CD4-positive, alpha-beta T cell treated with Interleukin-15 for 4 hours (primary cell): ENCODE data around the gene TMBIM4.
"Not testable (repeated sequence)": the region's sequence is repeated elsewhere in the genome, so short reads cannot be mapped to it uniquely, and the experiment has no call there.

Source experiments
- DNase-seq: peaks from one replicate; pipeline ENCODE4 v3.0.0-alpha.2; 2020; ENCODE audit warnings: low spot score

The TMBIM4 gene, protein sequence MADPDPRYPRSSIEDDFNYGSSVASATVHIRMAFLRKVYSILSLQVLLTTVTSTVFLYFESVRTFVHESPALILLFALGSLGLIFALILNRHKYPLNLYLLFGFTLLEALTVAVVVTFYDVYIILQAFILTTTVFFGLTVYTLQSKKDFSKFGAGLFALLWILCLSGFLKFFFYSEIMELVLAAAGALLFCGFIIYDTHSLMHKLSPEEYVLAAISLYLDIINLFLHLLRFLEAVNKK

DNA sequence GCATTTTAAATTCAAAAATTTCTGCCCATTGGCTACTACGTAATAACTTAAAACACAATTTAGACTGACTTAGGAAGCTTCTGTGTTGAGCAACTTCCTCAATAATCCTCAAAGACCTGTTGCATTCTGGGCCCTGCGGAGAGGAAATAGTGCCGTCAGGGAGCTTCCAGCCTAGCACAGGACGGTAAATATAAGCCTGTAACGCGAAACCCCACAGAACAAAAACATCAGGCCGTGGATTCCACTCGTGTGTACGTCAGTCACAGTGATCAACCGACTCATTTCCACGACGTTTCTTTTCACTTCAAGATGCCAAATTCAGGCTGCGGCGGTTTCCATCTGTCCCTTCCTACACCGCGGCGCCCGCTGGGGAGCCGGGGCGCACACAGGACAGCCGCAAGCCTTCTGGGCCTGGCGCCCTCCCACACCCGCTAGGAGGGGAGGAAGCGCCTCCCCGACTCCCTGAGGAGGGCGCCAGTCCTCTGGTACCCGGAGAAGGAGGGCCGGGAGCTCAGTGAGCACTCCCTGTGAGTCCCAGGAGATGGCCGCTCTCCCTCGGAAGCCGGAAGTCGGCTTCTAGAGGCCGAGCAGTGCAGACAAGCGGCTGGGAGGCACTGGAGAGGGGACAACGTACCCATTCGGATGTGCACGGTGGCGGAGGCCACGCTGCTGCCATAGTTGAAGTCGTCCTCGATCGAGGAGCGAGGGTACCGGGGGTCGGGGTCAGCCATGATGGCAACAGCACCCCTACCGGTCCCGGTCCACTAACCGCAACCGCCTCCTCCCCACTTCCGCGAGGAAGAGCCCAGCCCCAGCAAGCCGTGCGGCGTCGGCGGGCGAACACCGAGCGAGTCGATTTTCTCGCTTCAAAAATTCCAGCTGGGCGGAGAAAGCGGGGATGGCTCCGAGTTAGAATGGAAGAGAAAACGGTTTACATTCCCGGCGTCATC is at the start of gene TMBIM4:
Gene TMBIM4, minus strand, starts transcription at position 776 of the 950 bp plus-strand sequence. Its CDS starts 45 bp downstream, at position 731.
- peak; percentile 80 for DNase-seq

GRCh38 chr12:66217342-66217917 is 47.6 kb upstream of the TMBIM4 start:
- DNase-seq: no peak

DNA sequence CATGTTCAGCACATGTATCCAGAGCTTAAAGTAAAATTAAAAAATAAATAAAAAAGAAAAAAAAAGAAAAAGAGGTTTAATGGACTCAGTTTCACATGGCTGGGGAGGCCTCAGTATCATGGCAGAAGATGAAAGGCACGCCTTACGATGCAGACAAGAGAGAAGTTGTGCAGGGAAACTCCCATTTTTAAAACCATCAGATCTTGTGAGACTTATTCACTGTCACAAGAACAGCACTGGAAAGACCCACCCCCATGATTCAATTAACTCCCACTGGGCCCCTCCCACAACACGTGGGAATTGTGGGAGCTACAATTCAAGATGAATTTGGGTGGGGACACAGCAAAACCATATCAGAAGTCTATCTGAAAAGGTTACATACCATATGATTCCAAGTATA is 43.2 kb upstream of the TMBIM4 start:
- DNase-seq: not testable (repeated sequence)

- not testable (repeated sequence) for DNase-seq
Observed at GRCh38 chr12:66211573-66211972, 41.8 kb upstream of the TMBIM4 start.

- no peak for DNase-seq
Observed at GRCh38 chr12:66210840-66211239, 41.0 kb upstream of the TMBIM4 start.

- DNase-seq: no peak
Observed at GRCh38 chr12:66206141-66206540, 36.3 kb upstream of the TMBIM4 start.

GRCh38 chr12:66203820-66204219 is 34.0 kb upstream of the TMBIM4 start:
- DNase-seq: peak; percentile 12

DNA sequence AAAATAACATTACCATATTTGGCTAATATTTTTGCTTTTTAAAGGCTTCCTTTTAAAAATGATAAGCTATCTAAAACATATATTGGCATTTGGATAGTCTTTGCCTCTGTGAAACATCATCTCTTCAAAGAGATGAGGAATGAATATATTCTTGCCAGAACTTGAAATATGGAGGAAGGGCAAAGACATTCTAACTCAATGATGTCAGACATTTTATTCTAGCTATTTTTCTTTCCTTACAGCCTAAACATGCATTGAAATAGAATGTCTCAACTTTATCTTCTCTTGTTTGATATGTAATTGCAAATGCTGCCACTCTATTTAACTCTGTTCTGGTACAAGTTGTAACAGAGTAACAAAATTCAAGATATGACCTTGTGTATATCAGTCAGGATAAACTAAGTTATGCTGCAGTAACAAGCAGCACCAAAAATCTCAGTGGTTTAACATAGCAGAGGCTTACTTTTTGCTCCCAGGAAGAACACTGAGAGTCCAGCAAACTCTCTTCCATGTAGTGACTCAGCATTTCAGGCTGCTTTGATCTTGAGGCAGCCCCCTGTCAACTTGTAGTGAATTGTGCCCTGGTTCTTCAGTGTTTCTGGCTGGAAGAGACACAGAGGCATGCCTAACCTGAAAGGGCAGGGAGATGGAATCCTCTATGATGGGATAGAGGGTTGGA is 30.2 kb upstream of the TMBIM4 start:
- no peak for DNase-seq

- DNase-seq: no peak
Observed at GRCh38 chr12:66199141-66199540, 29.3 kb upstream of the TMBIM4 start.

DNA sequence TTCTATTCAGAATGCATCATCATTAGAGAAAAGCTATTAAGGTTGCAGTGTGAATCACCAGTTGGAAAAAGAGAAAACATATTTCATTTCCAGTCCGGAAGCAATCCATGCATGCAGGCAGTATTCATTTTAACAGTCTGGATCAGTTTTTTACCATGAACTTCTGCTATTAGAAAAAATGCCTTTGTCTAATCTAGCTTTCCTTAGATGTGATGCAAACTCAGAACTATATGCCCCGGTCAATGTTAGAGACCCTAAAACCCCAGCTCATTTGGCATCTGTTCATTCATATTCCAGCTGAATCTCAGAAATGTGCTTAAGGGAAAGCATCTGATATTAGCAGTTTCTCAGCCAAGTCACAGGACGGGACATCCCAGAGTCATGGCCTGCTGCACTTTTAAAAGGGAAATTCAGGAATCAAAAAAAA is 27.7 kb upstream of the TMBIM4 start:
- no peak for DNase-seq

- DNase-seq: no peak
Observed at GRCh38 chr12:66196806-66197205, 27.0 kb upstream of the TMBIM4 start.

GRCh38 chr12:66195242-66195641 is 25.4 kb upstream of the TMBIM4 start:
- DNase-seq: no peak

GRCh38 chr12:66194122-66194521 is 24.3 kb upstream of the TMBIM4 start:
- no peak for DNase-seq

- DNase-seq: no peak
Observed at GRCh38 chr12:66191547-66192126, 21.8 kb upstream of the TMBIM4 start.

DNA sequence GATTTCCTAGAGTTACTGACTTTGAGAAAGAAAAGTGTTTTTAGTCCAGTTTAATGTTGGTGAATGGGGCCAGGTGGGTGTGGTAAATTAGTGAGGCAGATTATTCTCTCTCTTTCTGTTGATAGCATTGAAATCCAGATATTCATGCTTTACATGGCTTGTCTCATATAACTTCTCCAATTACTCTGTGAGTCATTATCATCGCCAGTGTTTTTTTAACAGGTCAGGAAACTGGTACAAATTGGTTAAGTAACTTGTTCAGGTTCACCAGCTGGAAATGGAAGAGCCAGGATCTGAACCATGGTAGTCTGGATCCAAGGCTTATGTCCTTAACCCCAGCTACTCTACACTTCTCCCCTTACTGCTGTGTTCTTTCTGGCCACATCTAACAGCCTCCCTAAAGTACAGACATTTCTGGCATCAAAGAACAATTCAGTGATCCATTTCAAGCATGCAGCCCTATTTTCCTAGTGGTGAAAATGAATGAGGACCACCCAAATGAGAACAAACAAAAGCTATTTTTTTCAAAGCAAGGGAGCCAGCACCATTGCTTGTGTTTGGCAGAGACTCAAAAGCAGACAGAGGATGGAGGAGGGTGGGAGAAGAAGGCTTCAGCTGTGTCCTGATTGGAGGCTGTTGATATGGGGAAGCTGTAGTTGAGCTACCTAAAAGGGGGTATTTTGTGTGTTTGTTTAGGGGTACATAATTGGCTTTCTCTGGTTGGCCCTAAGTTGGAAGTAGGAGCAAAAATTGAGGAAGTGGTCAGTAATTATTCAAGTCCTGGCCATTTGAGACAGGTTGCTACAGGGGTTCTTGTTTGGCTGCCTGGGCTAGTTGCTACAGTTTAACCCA is 20.9 kb upstream of the TMBIM4 start:
- no peak for DNase-seq

DNA sequence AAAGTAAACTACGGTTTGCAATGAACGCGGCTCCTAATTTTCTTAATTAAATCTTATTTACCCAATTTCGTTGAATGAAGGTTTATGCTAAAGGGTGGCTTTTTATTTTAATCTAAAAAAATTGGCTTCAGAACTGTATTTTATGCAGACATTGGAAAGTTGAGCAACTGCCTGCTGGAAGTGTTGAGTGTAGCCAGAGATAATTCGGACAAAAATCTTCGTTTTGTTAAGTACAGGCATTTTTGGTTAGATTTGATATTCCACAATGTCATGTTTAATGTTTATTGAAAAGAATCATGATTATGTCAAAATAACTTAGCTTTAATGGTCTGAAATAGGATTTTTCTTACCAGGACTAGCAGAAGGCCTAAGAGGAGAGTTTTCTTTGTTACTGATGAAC is 20.1 kb upstream of the TMBIM4 start:
- DNase-seq: no peak

DNA sequence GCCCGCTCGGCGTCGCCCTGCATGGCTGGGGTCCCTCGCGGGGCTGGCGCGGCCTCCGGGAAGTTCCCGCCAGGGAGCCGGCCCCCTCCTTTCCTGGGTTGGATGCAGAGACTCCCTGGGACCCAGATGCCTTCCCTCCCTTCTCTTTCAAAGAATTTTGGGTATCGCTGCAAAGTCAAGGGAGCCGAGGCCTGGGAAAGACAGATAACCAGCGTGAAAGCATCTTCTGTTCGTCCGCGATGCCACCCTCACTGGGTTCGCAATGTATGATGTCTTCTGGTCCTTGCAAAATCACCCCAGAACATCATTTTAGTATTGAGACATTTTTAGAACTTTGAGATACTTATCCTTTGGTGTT is 19.7 kb upstream of the TMBIM4 start:
- no peak for DNase-seq

GRCh38 chr12:66188584-66189485 is 19.0 kb upstream of the TMBIM4 start, which contains the start of gene IRAK3:
IRAK3 (plus strand) TSS chr12:66189214; CDS start chr12:66189300, 86 bp downstream.
- DNase-seq: peak; percentile 16

GRCh38 chr12:66187821-66188220 is 18.0 kb upstream of the TMBIM4 start:
- no peak for DNase-seq

GRCh38 chr12:66187036-66187435 is 17.2 kb upstream of the TMBIM4 start:
- DNase-seq: no peak
